OCI-LY1 (cell line): Measurements from ENCODE around the gene ASIC5.

Source experiments
- EZH2 ChIP-seq: fragments of 200-600 bp; sonication (generic), shearing (Covaris generic); IDR thresholded peaks from 2 replicates; pipeline ENCODE4 v1.8.0; 2017; ENCODE audit warnings: borderline replicate concordance, mixed run types, mild to moderate bottlenecking, antibody characterized with exemption, low read length, moderate library complexity, mixed read lengths
- TF ChIP-seq, protein P1 (sequence below): fragments of 200-600 bp; sonication (generic), shearing (Covaris generic); IDR thresholded peaks from 2 replicates; pipeline ENCODE4 v1.5.1; 2017; ENCODE audit warnings: mild to moderate bottlenecking, antibody characterized with exemption, low read length, moderate library complexity, mixed read lengths

DNA sequence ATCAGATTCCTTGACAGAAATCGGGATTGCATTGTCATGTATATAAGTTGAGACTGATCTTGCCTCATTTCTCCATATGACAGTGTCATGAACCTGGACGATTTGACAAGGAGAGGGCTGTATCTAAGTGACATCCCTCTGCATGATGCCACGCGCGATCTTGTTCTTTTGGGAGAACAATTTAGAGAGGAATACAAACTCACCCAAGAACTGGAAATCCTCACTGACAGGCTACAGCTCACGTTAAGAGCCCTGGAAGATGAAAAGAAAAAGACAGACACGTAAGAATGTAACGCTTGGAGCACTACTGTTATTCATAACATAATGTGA, 66.3 kb downstream of the ASIC5 start:
- TF ChIP-seq, protein P1, sequence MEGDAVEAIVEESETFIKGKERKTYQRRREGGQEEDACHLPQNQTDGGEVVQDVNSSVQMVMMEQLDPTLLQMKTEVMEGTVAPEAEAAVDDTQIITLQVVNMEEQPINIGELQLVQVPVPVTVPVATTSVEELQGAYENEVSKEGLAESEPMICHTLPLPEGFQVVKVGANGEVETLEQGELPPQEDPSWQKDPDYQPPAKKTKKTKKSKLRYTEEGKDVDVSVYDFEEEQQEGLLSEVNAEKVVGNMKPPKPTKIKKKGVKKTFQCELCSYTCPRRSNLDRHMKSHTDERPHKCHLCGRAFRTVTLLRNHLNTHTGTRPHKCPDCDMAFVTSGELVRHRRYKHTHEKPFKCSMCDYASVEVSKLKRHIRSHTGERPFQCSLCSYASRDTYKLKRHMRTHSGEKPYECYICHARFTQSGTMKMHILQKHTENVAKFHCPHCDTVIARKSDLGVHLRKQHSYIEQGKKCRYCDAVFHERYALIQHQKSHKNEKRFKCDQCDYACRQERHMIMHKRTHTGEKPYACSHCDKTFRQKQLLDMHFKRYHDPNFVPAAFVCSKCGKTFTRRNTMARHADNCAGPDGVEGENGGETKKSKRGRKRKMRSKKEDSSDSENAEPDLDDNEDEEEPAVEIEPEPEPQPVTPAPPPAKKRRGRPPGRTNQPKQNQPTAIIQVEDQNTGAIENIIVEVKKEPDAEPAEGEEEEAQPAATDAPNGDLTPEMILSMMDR = no peak
- TF ChIP-seq EZH2 = no peak
